HepG2 (cell line): ENCODE results near the gene CKS1B. TPM values are rescaled to one million over a fixed set of nuclear protein-coding genes. Genes with fewer than 3 reads are reported as not detected.

ENCODE experiments used
- ARID2 ChIP-seq: sonication (generic); formaldehyde crosslinking; IDR thresholded peaks from 2 replicates; pipeline ENCODE4 v1.8.1; 2022; ENCODE audit warnings: mild to moderate bottlenecking, missing genetic modification reagents, borderline replicate concordance
- ARNTL ChIP-seq: sonication (generic); formaldehyde crosslinking; IDR thresholded peaks from 2 replicates; pipeline ENCODE4 v1.4.0; 2020; ENCODE audit warnings: mild to moderate bottlenecking, missing genetic modification reagents
- ATF7 ChIP-seq, 2 experiments: fragments of 450-650 bp in 1 of 2; sonication (generic) in 1 of 2; formaldehyde crosslinking in 1 of 2; IDR thresholded peaks; 2 replicates each; pipeline versions ENCODE4 v1.4.0 to v1.6.1; 2016 to 2020; ENCODE audit warnings: antibody characterized with exemption in 1 of 2, mild to moderate bottlenecking in 1 of 2, missing genetic modification reagents in 1 of 2
- ATM ChIP-seq: fragments of 450-650 bp; IDR thresholded peaks from 2 replicates; pipeline ENCODE4 v1.7.1; 2017; ENCODE audit warnings: mild to moderate bottlenecking, borderline replicate concordance
- CBFB ChIP-seq: sonication (generic); formaldehyde crosslinking; IDR thresholded peaks from 2 replicates; pipeline ENCODE4 v1.4.0; 2020; ENCODE audit warnings: missing genetic modification reagents
- ETV6 ChIP-seq: sonication (generic); formaldehyde crosslinking; conservative IDR thresholded peaks from 2 replicates; pipeline ENCODE4 v1.4.0; 2020; ENCODE audit warnings: missing genetic modification reagents
- FOXO1 ChIP-seq: sonication (generic); formaldehyde crosslinking; IDR thresholded peaks from 2 replicates; pipeline ENCODE4 v1.4.0; 2020; ENCODE audit warnings: missing genetic modification reagents
- HMG20B ChIP-seq: conservative IDR thresholded peaks from 2 replicates; pipeline ENCODE4 v1.6.1; 2016; ENCODE audit warnings: missing genetic modification reagents, missing compliant biosample characterization
- HOXD1 ChIP-seq: sonication (generic); formaldehyde crosslinking; IDR thresholded peaks from 2 replicates; pipeline ENCODE4 v1.5.0; 2020; ENCODE audit warnings: missing genetic modification reagents
- JDP2 ChIP-seq: sonication (generic); formaldehyde crosslinking; IDR thresholded peaks from 2 replicates; pipeline ENCODE4 v1.8.1; 2022; ENCODE audit warnings: missing genetic modification reagents, borderline replicate concordance
- KDM6A ChIP-seq: IDR thresholded peaks from 2 replicates; pipeline ENCODE4 v1.6.1; 2016; ENCODE audit warnings: low read depth
- KLF11 ChIP-seq: IDR thresholded peaks from 2 replicates; pipeline ENCODE4 v1.6.1; 2016; ENCODE audit warnings: missing compliant biosample characterization
- MIER2 ChIP-seq: IDR thresholded peaks from 2 replicates; pipeline ENCODE4 v1.6.1; 2016; ENCODE audit warnings: missing biosample characterization, missing genetic modification reagents
- MTA1 ChIP-seq: sonication (generic); formaldehyde crosslinking; IDR thresholded peaks from 2 replicates; pipeline ENCODE4 v1.4.0; 2020; ENCODE audit warnings: missing genetic modification reagents, mild to moderate bottlenecking, borderline replicate concordance
- NFYB ChIP-seq: sonication (generic); formaldehyde crosslinking; IDR thresholded peaks from 2 replicates; pipeline ENCODE4 v1.4.0; 2020; ENCODE audit warnings: missing genetic modification reagents
- NPAS2 ChIP-seq: sonication (generic); formaldehyde crosslinking; IDR thresholded peaks from 2 replicates; pipeline ENCODE4 v1.8.0; 2022; ENCODE audit warnings: mild to moderate bottlenecking, missing genetic modification reagents, borderline replicate concordance
- REXO4 ChIP-seq: sonication (generic); formaldehyde crosslinking; IDR thresholded peaks from 2 replicates; pipeline ENCODE4 v1.8.0; 2022; ENCODE audit warnings: missing genetic modification reagents, mild to moderate bottlenecking, borderline replicate concordance
- RFX1 ChIP-seq: fragments of 450-650 bp; IDR thresholded peaks from 2 replicates; pipeline ENCODE4 v1.6.1; 2017
- SRF ChIP-seq: IDR thresholded peaks from 2 replicates; pipeline ENCODE4 v1.6.1; 2011; ENCODE audit warnings: mild to moderate bottlenecking, low read depth, low read length, moderate library complexity
- TAF15 ChIP-seq: fragments of 200-400 bp; formaldehyde crosslinking; IDR thresholded peaks from one replicate; pipeline ENCODE4 v1.6.1; 2018; ENCODE audit warnings: mild to moderate bottlenecking, low read depth, low read length; ENCODE audit not compliant: poor library complexity, severe bottlenecking
- TBX3 ChIP-seq: fragments of 450-650 bp; IDR thresholded peaks from 2 replicates; pipeline ENCODE4 v1.6.1; 2017; ENCODE audit warnings: antibody characterized with exemption, mild to moderate bottlenecking, inconsistent platforms, borderline replicate concordance
- TGIF2 ChIP-seq: IDR thresholded peaks from 2 replicates; pipeline ENCODE4 v1.6.1; 2016; ENCODE audit warnings: control low read depth, missing compliant biosample characterization
- TOPORS ChIP-seq: sonication (generic); formaldehyde crosslinking; IDR thresholded peaks from 2 replicates; pipeline ENCODE4 v1.8.0; 2023; ENCODE audit warnings: mild to moderate bottlenecking, missing genetic modification reagents
- ZFP41 ChIP-seq: sonication (generic); formaldehyde crosslinking; IDR thresholded peaks from 2 replicates; pipeline ENCODE4 v1.4.0; 2020; ENCODE audit warnings: mild to moderate bottlenecking, missing genetic modification reagents, borderline replicate concordance
- ZNF17 ChIP-seq: sonication (generic); formaldehyde crosslinking; IDR thresholded peaks from 2 replicates; pipeline ENCODE4 v1.5.0; 2020; ENCODE audit warnings: mild to moderate bottlenecking, missing genetic modification reagents
- ZNF33A ChIP-seq: sonication (generic); formaldehyde crosslinking; IDR thresholded peaks from 2 replicates; pipeline ENCODE4 v1.5.1; 2020; ENCODE audit warnings: missing genetic modification reagents, mild to moderate bottlenecking, moderate library complexity, borderline replicate concordance
- ZNF550 ChIP-seq: sonication (generic); formaldehyde crosslinking; IDR thresholded peaks from 2 replicates; pipeline ENCODE4 v1.4.0; 2020; ENCODE audit warnings: mild to moderate bottlenecking, missing genetic modification reagents, borderline replicate concordance
- ZNF724P ChIP-seq: sonication (generic); formaldehyde crosslinking; IDR thresholded peaks from 2 replicates; pipeline ENCODE4 v1.8.0; 2022; ENCODE audit warnings: missing genetic modification reagents, borderline replicate concordance
- ZNF768 ChIP-seq: sonication (generic); formaldehyde crosslinking; IDR thresholded peaks from 2 replicates; pipeline ENCODE4 v1.4.0; 2020; ENCODE audit warnings: missing genetic modification reagents
- polyA plus RNA-seq, 8 experiments: library from polyadenylated mRNA; depleted of rRNA in 3 of 8; stranded (reverse) in 7 of 8; unstranded in 1 of 8; fragments of >200 nt; fragmentation: Illumina TruSeq in 4 of 8; extraction: Trizol in 4 of 8; gene quantifications; 2 replicates each; pipeline versions ENCODE4 v1.2.1 to v1.2.3, GENCODE V29; 2011 to 2016; ENCODE audit warnings: low read depth in 4 of 8, missing spikeins in 1 of 8, mixed read lengths in 1 of 8; ENCODE audit not compliant: insufficient read depth in 1 of 8
- total RNA-seq, 5 experiments: library from RNA; depleted of rRNA; stranded (reverse); fragments of >200 nt; fragmentation: Illumina TruSeq; extraction: Trizol; gene quantifications; 2 replicates each; pipeline ENCODE4 v1.2.3, GENCODE V29; 2016; ENCODE audit warnings: low read depth in 1 of 5
- TF ChIP-seq, protein P1 (sequence below): sonication (generic); formaldehyde crosslinking; IDR thresholded peaks from 2 replicates; pipeline ENCODE4 v1.4.0; 2020; ENCODE audit warnings: missing genetic modification reagents
- TF ChIP-seq, protein P2 (sequence below): sonication (generic); formaldehyde crosslinking; IDR thresholded peaks from 2 replicates; pipeline ENCODE4 v1.4.0; 2020; ENCODE audit warnings: missing genetic modification reagents

The CKS1B gene
- total and polyA plus RNA-seq, 2 of the 13 experiments (the other 11 are each of a cell fraction or from before 2014, with no cell fraction given), result 217 to 222 TPM

DNA sequence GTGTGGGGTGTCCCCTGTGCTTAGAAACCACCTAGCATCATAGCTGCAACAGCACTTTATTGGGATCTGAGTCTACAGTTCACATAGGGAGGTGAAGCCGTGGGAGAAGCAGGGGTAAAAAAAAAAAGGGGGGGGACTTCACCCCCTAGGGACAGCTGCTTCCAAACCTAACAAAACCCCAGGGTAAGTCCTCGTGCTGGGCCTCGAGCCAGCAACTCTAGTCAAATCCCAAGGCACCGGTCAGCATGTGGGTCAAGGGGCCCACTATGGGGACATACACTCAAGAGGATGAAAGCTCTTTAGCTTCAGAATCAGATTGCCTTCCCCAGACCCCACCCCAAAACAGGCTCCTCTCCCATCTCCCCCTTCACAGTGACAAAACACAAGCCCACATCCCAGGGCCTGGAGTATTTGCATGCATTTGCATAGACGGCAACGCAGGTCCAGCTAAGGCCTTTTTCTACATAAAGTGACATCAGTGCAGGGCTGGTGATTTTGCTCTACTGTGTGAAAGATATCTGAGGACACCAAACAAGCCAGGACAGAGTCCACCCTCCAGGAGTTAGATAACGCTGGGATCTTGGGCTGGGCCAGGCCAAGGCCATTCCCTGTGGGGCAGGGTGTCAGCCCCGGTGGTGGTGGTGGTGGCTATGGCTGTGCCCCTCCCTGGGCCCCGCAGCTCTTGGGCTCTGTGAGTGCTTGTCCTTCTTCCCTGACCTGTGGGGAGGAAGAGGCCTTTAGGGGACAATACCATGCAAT, 29.9 kb upstream of the CKS1B start (continued):
- TF ChIP-seq ATF7 (IDR thresholded peaks at IDR 0.05), result peak; percentile 36; the same call in 1 of the 2 replicates
- TF ChIP-seq ATF7 (CRISPR knock-in tag; IDR thresholded peaks at IDR 0.05), result peak; percentile 56
- no peak for TF ChIP-seq TAF15
- no peak for TF ChIP-seq JDP2
- no peak for TF ChIP-seq TOPORS (CRISPR knock-in tag)
- TF ChIP-seq MTA1 (CRISPR knock-in tag), result peak; percentile 95
- no peak for TF ChIP-seq TBX3
- no peak for TF ChIP-seq NPAS2 (CRISPR knock-in tag)
- no peak for TF ChIP-seq KLF11
- TF ChIP-seq ZNF768 (CRISPR knock-in tag), result peak; percentile 37; the same call in 1 of the 2 replicates
- TF ChIP-seq NFYB, result no peak
- no peak for TF ChIP-seq HOXD1 (CRISPR knock-in tag)
- TF ChIP-seq, protein P1, sequence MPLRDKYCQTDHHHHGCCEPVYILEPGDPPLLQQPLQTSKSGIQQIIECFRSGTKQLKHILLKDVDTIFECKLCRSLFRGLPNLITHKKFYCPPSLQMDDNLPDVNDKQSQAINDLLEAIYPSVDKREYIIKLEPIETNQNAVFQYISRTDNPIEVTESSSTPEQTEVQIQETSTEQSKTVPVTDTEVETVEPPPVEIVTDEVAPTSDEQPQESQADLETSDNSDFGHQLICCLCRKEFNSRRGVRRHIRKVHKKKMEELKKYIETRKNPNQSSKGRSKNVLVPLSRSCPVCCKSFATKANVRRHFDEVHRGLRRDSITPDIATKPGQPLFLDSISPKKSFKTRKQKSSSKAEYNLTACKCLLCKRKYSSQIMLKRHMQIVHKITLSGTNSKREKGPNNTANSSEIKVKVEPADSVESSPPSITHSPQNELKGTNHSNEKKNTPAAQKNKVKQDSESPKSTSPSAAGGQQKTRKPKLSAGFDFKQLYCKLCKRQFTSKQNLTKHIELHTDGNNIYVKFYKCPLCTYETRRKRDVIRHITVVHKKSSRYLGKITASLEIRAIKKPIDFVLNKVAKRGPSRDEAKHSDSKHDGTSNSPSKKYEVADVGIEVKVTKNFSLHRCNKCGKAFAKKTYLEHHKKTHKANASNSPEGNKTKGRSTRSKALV (CRISPR knock-in tag), result 0 out of 2 replicates have a peak, but pooled peaks have one; percentile 37
- no peak for TF ChIP-seq CBFB
- 0 out of 2 replicates have a peak, but pooled peaks have one; percentile 23 for TF ChIP-seq ZNF724P
- peak; percentile 35; the same call in 1 of the 2 replicates for TF ChIP-seq ARNTL (CRISPR knock-in tag)
- TF ChIP-seq ZNF17 (CRISPR knock-in tag), result no peak
- peak; percentile 38; the same call in 1 of the 2 replicates for TF ChIP-seq FOXO1 (CRISPR knock-in tag)
- no peak for TF ChIP-seq ZNF33A (CRISPR knock-in tag)
- TF ChIP-seq ARID2 (CRISPR knock-in tag), result no peak
- TF ChIP-seq KDM6A, result peak; percentile 88
- TF ChIP-seq REXO4 (CRISPR knock-in tag), result no peak
- TF ChIP-seq, protein P2, sequence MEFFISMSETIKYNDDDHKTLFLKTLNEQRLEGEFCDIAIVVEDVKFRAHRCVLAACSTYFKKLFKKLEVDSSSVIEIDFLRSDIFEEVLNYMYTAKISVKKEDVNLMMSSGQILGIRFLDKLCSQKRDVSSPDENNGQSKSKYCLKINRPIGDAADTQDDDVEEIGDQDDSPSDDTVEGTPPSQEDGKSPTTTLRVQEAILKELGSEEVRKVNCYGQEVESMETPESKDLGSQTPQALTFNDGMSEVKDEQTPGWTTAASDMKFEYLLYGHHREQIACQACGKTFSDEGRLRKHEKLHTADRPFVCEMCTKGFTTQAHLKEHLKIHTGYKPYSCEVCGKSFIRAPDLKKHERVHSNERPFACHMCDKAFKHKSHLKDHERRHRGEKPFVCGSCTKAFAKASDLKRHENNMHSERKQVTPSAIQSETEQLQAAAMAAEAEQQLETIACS (CRISPR knock-in tag), result no peak
- TF ChIP-seq RFX1, result no peak
- TF ChIP-seq ZFP41 (CRISPR knock-in tag), result no peak
- no peak for TF ChIP-seq TGIF2 (CRISPR knock-in tag)
- TF ChIP-seq SRF, result no peak
- TF ChIP-seq ATM, result no peak
- no peak for TF ChIP-seq ETV6 (CRISPR knock-in tag)
- TF ChIP-seq HMG20B (CRISPR knock-in tag), result no peak
- TF ChIP-seq MIER2 (CRISPR knock-in tag), result 0 out of 2 replicates have a peak, but pooled peaks have one; percentile 10
- TF ChIP-seq ZNF550 (CRISPR knock-in tag), result no peak
